Tibial nerve (tissue), 4 donors: ENCODE results near the gene CDC42EP5. TPM values are rescaled to one million over a fixed set of nuclear protein-coding genes. Genes with fewer than 3 reads are reported as not detected.

Source experiments
- DNase-seq, 2 donors: peaks; one replicate each; pipeline ENCODE4 v3.0.0-alpha.2; 2019; ENCODE audit warnings: low spot score in 2 of 2
- H3K27ac ChIP-seq, 4 donors: fragments of 200-600 bp; sonication (generic) in 3 of 4; one replicate each; pipeline ENCODE4 v1.5.1; 2017 to 2019; ENCODE audit warnings: mild to moderate bottlenecking in 1 of 4
- H3K27me3 ChIP-seq, 2 donors: fragments of 200-600 bp; sonication (generic) in 1 of 2; one replicate each; pipeline versions ENCODE4 v1.5.1 to v1.6.0; 2017 to 2019
- H3K36me3 ChIP-seq, 3 donors: fragments of 200-600 bp; sonication (generic); one replicate each; pipeline ENCODE4 v1.5.1; 2018 to 2019
- H3K4me1 ChIP-seq, 4 donors: fragments of 200-600 bp; sonication (generic) in 3 of 4; one replicate each; pipeline ENCODE4 v1.5.1; 2017 to 2019
- H3K4me3 ChIP-seq, 4 donors: fragments of 200-600 bp; sonication (generic) in 3 of 4; one replicate each; pipeline ENCODE4 v1.5.1; 2017 to 2019; ENCODE audit warnings: mild to moderate bottlenecking in 1 of 4, moderate library complexity in 1 of 4
- H3K9me3 ChIP-seq, 4 donors: fragments of 200-600 bp; sonication (generic) in 3 of 4; one replicate each; pipeline ENCODE4 v1.5.1; 2017 to 2019
- EP300 ChIP-seq, 2 donors: sonication (generic); formaldehyde crosslinking; IDR thresholded peaks; one replicate each; pipeline ENCODE4 v1.6.1; 2017; ENCODE audit warnings: antibody characterized with exemption in 2 of 2, mild to moderate bottlenecking in 1 of 2
- POLR2A ChIP-seq, 2 donors: fragments of 450-650 bp; IDR thresholded peaks; one replicate each; pipeline ENCODE4 v1.6.1; 2017; ENCODE audit warnings: antibody characterized with exemption in 2 of 2, mild to moderate bottlenecking in 2 of 2, moderate library complexity in 2 of 2
- WGBS, 2 donors: methylation state at CpG; one replicate each; pipeline ENCODE4 v1.1.5; 2018; 5-methylcytosine and 5-hydroxymethylcytosine counted together
- total RNA-seq, 4 donors: library from RNA; depleted of rRNA; stranded (reverse); fragments of >200 nt; gene quantifications; one replicate each; pipeline ENCODE4 v1.1.0, GENCODE V29; 2016
- TF ChIP-seq, protein P1 (sequence below), 5 experiments: fragments of 200-600 bp in 3 of 5; fragments of 450-650 bp in 2 of 5; sonication (generic) in 3 of 5; IDR thresholded peaks; one replicate each; pipeline ENCODE4 v1.5.1; 2016 to 2019; ENCODE audit warnings: antibody characterized with exemption in 5 of 5, mild to moderate bottlenecking in 3 of 5, moderate library complexity in 2 of 5

CDC42EP5 gene
- total RNA-seq, 4 donors from 2014 or later: 38.9 to 62.2 (median 50.2) TPM

DNA sequence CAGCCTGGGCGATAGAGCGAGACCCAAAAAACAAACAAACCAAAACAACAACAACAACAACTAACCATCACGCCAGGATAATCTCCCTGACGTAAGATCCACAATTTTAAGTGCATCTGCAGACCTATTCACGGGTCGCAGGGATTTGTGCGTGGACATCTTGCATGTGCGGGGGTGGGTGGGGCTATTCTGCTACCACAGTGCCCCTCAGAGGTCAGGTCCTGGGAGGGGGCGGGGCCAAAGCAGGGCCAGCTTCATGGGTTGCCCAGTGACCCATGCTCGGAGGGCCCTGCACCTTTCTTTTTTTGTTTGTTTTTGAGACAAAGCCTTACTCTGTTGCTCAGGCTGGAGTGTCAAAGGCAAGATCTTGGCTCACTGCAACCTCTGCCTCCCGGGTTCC, 2.6 kb upstream of the CDC42EP5 start:
- 79 to 85% methylated on average over 11 of the region's 11 CpGs for WGBS, 2 donors
- Histone ChIP-seq H3K27ac (no peak overlapping the region), H3K27me3 (peaks cover 0 to 15% of the 10 kb centered on the region in 2 donors), H3K4me3 (no peak overlapping the region), H3K4me1 (peaks cover 0 to 22% (median 15%) of the 10 kb centered on the region in 4 donors), H3K9me3 (no peaks in the 10 kb centered on the region), H3K36me3 (no peaks in the 10 kb centered on the region)
- no peak for DNase-seq
- TF ChIP-seq, protein P1, sequence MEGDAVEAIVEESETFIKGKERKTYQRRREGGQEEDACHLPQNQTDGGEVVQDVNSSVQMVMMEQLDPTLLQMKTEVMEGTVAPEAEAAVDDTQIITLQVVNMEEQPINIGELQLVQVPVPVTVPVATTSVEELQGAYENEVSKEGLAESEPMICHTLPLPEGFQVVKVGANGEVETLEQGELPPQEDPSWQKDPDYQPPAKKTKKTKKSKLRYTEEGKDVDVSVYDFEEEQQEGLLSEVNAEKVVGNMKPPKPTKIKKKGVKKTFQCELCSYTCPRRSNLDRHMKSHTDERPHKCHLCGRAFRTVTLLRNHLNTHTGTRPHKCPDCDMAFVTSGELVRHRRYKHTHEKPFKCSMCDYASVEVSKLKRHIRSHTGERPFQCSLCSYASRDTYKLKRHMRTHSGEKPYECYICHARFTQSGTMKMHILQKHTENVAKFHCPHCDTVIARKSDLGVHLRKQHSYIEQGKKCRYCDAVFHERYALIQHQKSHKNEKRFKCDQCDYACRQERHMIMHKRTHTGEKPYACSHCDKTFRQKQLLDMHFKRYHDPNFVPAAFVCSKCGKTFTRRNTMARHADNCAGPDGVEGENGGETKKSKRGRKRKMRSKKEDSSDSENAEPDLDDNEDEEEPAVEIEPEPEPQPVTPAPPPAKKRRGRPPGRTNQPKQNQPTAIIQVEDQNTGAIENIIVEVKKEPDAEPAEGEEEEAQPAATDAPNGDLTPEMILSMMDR (IDR thresholded peaks at IDR 0.05): no peak
- no peak for TF ChIP-seq POLR2A (IDR thresholded peaks at IDR 0.05)
- TF ChIP-seq EP300 (IDR thresholded peaks at IDR 0.05): no peak

- Histone ChIP-seq H3K4me3 (peak overlapping the region in 1 of 4 donors; percentile 58), H3K4me1 (peaks cover 0 to 40% (median 23%) of the 10 kb centered on the region in 4 donors), H3K27ac (peak overlapping the region; percentile 73 to 96 (median 88)), H3K27me3 (peaks cover 0 to 15% of the 10 kb centered on the region in 2 donors), H3K36me3 (no peaks in the 10 kb centered on the region), H3K9me3 (no peaks in the 10 kb centered on the region)
- TF ChIP-seq EP300 (IDR thresholded peaks at IDR 0.05) (no peak), POLR2A (IDR thresholded peaks at IDR 0.05) (no peak)
- TF ChIP-seq, protein P1 (IDR thresholded peaks at IDR 0.05): no peak
- WGBS, 2 donors: 67 to 82% methylated on average over 6 of the region's 6 CpGs
- no peak for DNase-seq
These were observed 836 bp upstream of the CDC42EP5 start for GRCh38 chr19:54473892-54474372.

DNA sequence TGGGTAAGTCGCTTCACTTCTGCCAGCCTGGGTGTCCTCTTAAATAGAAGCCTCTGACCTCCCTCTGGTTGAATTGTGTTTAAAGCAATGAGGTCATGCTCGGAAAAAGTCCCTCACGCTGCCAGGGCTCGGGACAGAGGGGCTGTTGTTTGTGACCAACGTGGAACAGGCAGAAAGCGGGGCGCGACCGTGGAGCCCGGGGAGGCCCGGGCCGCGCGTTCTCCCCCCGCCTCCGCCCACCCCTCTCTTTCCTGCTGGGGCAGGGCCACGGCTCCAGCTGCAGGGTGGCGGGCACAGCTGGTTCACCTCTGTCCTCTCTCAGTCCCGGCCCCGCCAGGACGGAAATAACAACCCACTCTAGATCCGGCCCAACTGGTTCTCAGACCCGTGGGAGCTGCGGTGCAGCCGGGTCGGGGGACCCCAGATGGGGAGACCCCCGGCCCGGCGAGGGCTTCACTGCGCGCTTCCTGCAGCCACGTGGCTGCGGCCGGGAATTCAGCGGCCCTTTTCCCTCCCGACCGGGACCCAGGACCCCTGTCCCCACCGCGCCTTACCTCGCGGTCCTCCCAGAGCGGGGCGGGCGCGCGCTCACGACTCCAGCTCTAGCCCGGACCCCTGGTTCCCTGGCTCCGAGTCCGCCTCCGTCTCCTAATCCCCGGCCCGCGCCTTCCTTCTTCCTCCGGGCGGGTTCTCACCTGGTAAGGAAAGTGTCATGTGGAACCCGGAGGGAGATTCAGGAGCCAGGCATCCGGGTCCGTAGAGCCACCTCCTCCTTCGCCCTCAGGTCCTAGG, 1.9 kb downstream of the CDC42EP5 start:
- peak; percentile 37 to 42 for DNase-seq
- TF ChIP-seq, protein P1 (IDR thresholded peaks at IDR 0.05): no peak
- peak in 1 of 2 donors; percentile 35 for TF ChIP-seq POLR2A (IDR thresholded peaks at IDR 0.05)
- peak; percentile 46 to 76 for TF ChIP-seq EP300 (IDR thresholded peaks at IDR 0.05)
- 2 to 3% methylated on average over 31 to 56 of the region's 60 CpGs for WGBS, 2 donors

GRCh38 chr19:54470276-54470887, 2.7 kb downstream of the CDC42EP5 start:
- H3K4me3 ChIP-seq: peak overlapping the region in 2 of 4 donors; percentile 41 to 49
- peaks cover 0 to 65% (median 23%) of the 10 kb centered on the region in 4 donors for H3K4me1 ChIP-seq
- WGBS, 2 donors: 47 to 48% methylated on average over 10 of the region's 10 CpGs
- H3K27ac ChIP-seq: peak overlapping the region; percentile 55 to 97 (median 81)
- no peaks in the 10 kb centered on the region for H3K9me3 ChIP-seq
- peaks cover 0 to 6% of the 10 kb centered on the region in 2 donors for H3K27me3 ChIP-seq
- TF ChIP-seq POLR2A (IDR thresholded peaks at IDR 0.05): no peak
- TF ChIP-seq EP300 (IDR thresholded peaks at IDR 0.05): no peak
- TF ChIP-seq, protein P1 (IDR thresholded peaks at IDR 0.05): no peak
- no peak for DNase-seq
- no peaks in the 10 kb centered on the region for H3K36me3 ChIP-seq

More for the DNA sequence above, 1.9 kb downstream of the CDC42EP5 start:
- peak overlapping the region; percentile 28 to 63 (median 45) for H3K4me3 ChIP-seq
- H3K4me1 ChIP-seq: peaks cover 0 to 57% (median 23%) of the 10 kb centered on the region in 4 donors
- no peaks in the 10 kb centered on the region for H3K9me3 ChIP-seq
- H3K27me3 ChIP-seq: peaks cover 0 to 6% of the 10 kb centered on the region in 2 donors
- peak overlapping the region; percentile 55 to 97 (median 81) for H3K27ac ChIP-seq
- no peaks in the 10 kb centered on the region for H3K36me3 ChIP-seq
